Mesendoderm (in vitro differentiated cells): ENCODE results near the gene ATF3.
A peak's percentile ranks its signal among the peaks of the same experiment; 100 is the strongest.

Source experiments
- DNase-seq: peaks from one replicate; pipeline ENCODE4 v3.0.0; 2013
- H2AK5ac ChIP-seq: 2 replicates; pipeline ENCODE4 v1.6.1; 2013; ENCODE audit warnings: low read length, inconsistent platforms
- H2BK120ac ChIP-seq: 2 replicates; pipeline ENCODE4 v1.6.1; 2013; ENCODE audit warnings: low read depth, mild to moderate bottlenecking, low read length, moderate library complexity, mixed read lengths
- H2BK15ac ChIP-seq: replicated peaks from 2 replicates; pipeline ENCODE4 v1.6.1; 2013; ENCODE audit warnings: low read depth, mild to moderate bottlenecking, moderate library complexity
- H2BK5ac ChIP-seq: 2 replicates; pipeline ENCODE4 v1.6.1; 2013; ENCODE audit warnings: low read length, inconsistent platforms
- H3K18ac ChIP-seq: 2 replicates; pipeline ENCODE4 v1.6.1; 2013; ENCODE audit warnings: mild to moderate bottlenecking, low read length, mixed read lengths
- H3K23ac ChIP-seq: one replicate; pipeline ENCODE4 v1.6.1; 2013; ENCODE audit warnings: low read length
- H3K27ac ChIP-seq: 2 replicates; pipeline ENCODE4 v1.5.1; 2013; ENCODE audit warnings: low read depth, mild to moderate bottlenecking, inconsistent platforms, low read length, moderate library complexity
- H3K27me3 ChIP-seq: 2 replicates; pipeline ENCODE4 v1.6.1; 2013; ENCODE audit warnings: low read length, control low read depth, mild to moderate bottlenecking, inconsistent platforms; ENCODE audit not compliant: insufficient read depth, poor library complexity
- H3K36me3 ChIP-seq: 2 replicates; pipeline ENCODE4 v1.6.1; 2013; ENCODE audit warnings: low read length, inconsistent platforms; ENCODE audit not compliant: control insufficient read depth, insufficient read depth
- H3K4ac ChIP-seq: one replicate; pipeline ENCODE4 v1.6.1; 2013; ENCODE audit warnings: low read depth, mild to moderate bottlenecking, low read length, moderate library complexity
- H3K4me1 ChIP-seq: 2 replicates; pipeline ENCODE4 v1.6.1; 2013; ENCODE audit warnings: low read depth, low read length, inconsistent platforms; ENCODE audit not compliant: control insufficient read depth
- H3K4me2 ChIP-seq: 2 replicates; pipeline ENCODE4 v1.6.1; 2013; ENCODE audit warnings: low read length
- H3K4me3 ChIP-seq: 2 replicates; pipeline ENCODE4 v1.5.1; 2013; ENCODE audit warnings: mild to moderate bottlenecking, low read length
- H3K56ac ChIP-seq: one replicate; pipeline ENCODE4 v1.6.1; 2013; ENCODE audit warnings: low read length
- H3K79me1 ChIP-seq: 2 replicates; pipeline ENCODE4 v1.6.1; 2013; ENCODE audit warnings: low read length, inconsistent platforms
- H3K79me2 ChIP-seq: 2 replicates; pipeline ENCODE4 v1.6.1; 2013; ENCODE audit warnings: mild to moderate bottlenecking, low read length; ENCODE audit not compliant: control insufficient read depth, insufficient read depth
- H3K9ac ChIP-seq: 2 replicates; pipeline ENCODE4 v1.6.1; 2013; ENCODE audit warnings: low read length, inconsistent platforms
- H4K5ac ChIP-seq: one replicate; pipeline ENCODE4 v1.6.1; 2013; ENCODE audit warnings: low read length
- H4K8ac ChIP-seq: one replicate; pipeline ENCODE4 v1.6.1; 2013; ENCODE audit warnings: low read depth, mild to moderate bottlenecking, control low read depth, low read length, moderate library complexity
- WGBS: extraction: QIAGEN DNeasy Blood & Tissue Kit; methylation state at CpG from one replicate; pipeline ENCODE4 v1.1.7; 2013; ENCODE audit warnings: low lambda C conversion rate, missing lambda C conversion rate; ENCODE audit not compliant: insufficient coverage; ENCODE audit errors: extremely low coverage; 5-methylcytosine and 5-hydroxymethylcytosine counted together

The ATF3 gene

GRCh38 chr1:212630158-212630900, 21.8 kb downstream of the ATF3 start:
- Histone ChIP-seq H3K18ac (no peak overlapping the region), H4K8ac (no peak overlapping the region), H3K27me3 (no peaks in the 10 kb centered on the region), H4K5ac (no peak overlapping the region), H2BK15ac (no peak overlapping the region), H3K23ac (no peak overlapping the region), H2BK120ac (no peak overlapping the region), H3K27ac (no peak overlapping the region), H3K56ac (peak overlapping the region; percentile 25), H3K79me1 (no peaks in the 10 kb centered on the region), H3K4ac (no peak overlapping the region), H3K4me3 (no peak overlapping the region), H3K4me2 (no peak overlapping the region), H3K9ac (no peak overlapping the region), H2BK5ac (no peak overlapping the region), H3K79me2 (no peaks in the 10 kb centered on the region), H3K36me3 (no peaks in the 10 kb centered on the region), H3K4me1 (peaks cover 7% of the 10 kb centered on the region), H2AK5ac (no peak overlapping the region)
- WGBS = no CpG with 5 or more reads among the region's 16 CpGs
- peak; percentile 95 for DNase-seq

GRCh38 chr1:212633161-212633560, 24.6 kb downstream of the ATF3 start:
- H3K18ac ChIP-seq = no peak overlapping the region
- no peak overlapping the region for H3K4me2 ChIP-seq
- H3K4ac ChIP-seq = no peak overlapping the region
- no CpG with 5 or more reads among the region's 4 CpGs for WGBS
- no peak overlapping the region for H3K9ac ChIP-seq
- no peak overlapping the region for H2BK120ac ChIP-seq
- no peak overlapping the region for H3K23ac ChIP-seq
- no peaks in the 10 kb centered on the region for H3K79me2 ChIP-seq
- no peaks in the 10 kb centered on the region for H3K27me3 ChIP-seq
- H3K79me1 ChIP-seq = no peaks in the 10 kb centered on the region
- no peak overlapping the region for H3K4me3 ChIP-seq
- DNase-seq = no peak
- H3K56ac ChIP-seq = no peak overlapping the region
- no peak overlapping the region for H2BK15ac ChIP-seq
- no peak overlapping the region for H2BK5ac ChIP-seq
- H4K8ac ChIP-seq = no peak overlapping the region
- H3K36me3 ChIP-seq = no peaks in the 10 kb centered on the region
- no peak overlapping the region for H3K27ac ChIP-seq
- no peak overlapping the region for H2AK5ac ChIP-seq
- H4K5ac ChIP-seq = no peak overlapping the region
- peaks cover 11% of the 10 kb centered on the region for H3K4me1 ChIP-seq

GRCh38 chr1:212634252-212634651, 25.7 kb downstream of the ATF3 start:
- no peaks in the 10 kb centered on the region for H3K36me3 ChIP-seq
- DNase-seq = no peak
- no peak overlapping the region for H3K18ac ChIP-seq
- H2AK5ac ChIP-seq = no peak overlapping the region
- H3K4ac ChIP-seq = no peak overlapping the region
- no peak overlapping the region for H2BK120ac ChIP-seq
- H3K27me3 ChIP-seq = no peaks in the 10 kb centered on the region
- H3K9ac ChIP-seq = no peak overlapping the region
- no peak overlapping the region for H3K4me3 ChIP-seq
- no peak overlapping the region for H2BK5ac ChIP-seq
- no peaks in the 10 kb centered on the region for H3K79me2 ChIP-seq
- H2BK15ac ChIP-seq = no peak overlapping the region
- no peak overlapping the region for H3K4me2 ChIP-seq
- peaks cover 11% of the 10 kb centered on the region for H3K4me1 ChIP-seq
- H3K79me1 ChIP-seq = no peaks in the 10 kb centered on the region
- H4K8ac ChIP-seq = no peak overlapping the region
- H3K56ac ChIP-seq = no peak overlapping the region
- H4K5ac ChIP-seq = no peak overlapping the region
- no peak overlapping the region for H3K23ac ChIP-seq
- H3K27ac ChIP-seq = no peak overlapping the region
- no CpG with 5 or more reads among the region's 2 CpGs for WGBS

- no CpG with 5 or more reads among the region's 1 CpG for WGBS
- Histone ChIP-seq H3K27me3 (no peaks in the 10 kb centered on the region), H3K9ac (no peak overlapping the region), H3K56ac (no peak overlapping the region), H3K23ac (no peak overlapping the region), H3K4ac (peak overlapping the region; percentile 18), H2BK5ac (no peak overlapping the region), H3K36me3 (no peaks in the 10 kb centered on the region), H3K27ac (peak overlapping the region; percentile 29), H3K4me2 (no peak overlapping the region), H3K79me1 (no peaks in the 10 kb centered on the region), H3K4me3 (no peak overlapping the region), H3K4me1 (peaks cover 11% of the 10 kb centered on the region), H3K79me2 (no peaks in the 10 kb centered on the region), H2BK15ac (no peak overlapping the region), H2AK5ac (no peak overlapping the region), H2BK120ac (no peak overlapping the region), H4K5ac (no peak overlapping the region), H3K18ac (no peak overlapping the region), H4K8ac (no peak overlapping the region)
- no peak for DNase-seq
Measured at GRCh38 chr1:212635141-212635631, 26.6 kb downstream of the ATF3 start.

- H3K9ac ChIP-seq = no peak overlapping the region
- no peak overlapping the region for H4K8ac ChIP-seq
- H3K79me2 ChIP-seq = no peaks in the 10 kb centered on the region
- H3K4me2 ChIP-seq = no peak overlapping the region
- H3K4me1 ChIP-seq = peaks cover 6% of the 10 kb centered on the region
- no peak overlapping the region for H3K56ac ChIP-seq
- no peak overlapping the region for H4K5ac ChIP-seq
- WGBS = no CpG with 5 or more reads among the region's 5 CpGs
- no peak overlapping the region for H2AK5ac ChIP-seq
- H2BK120ac ChIP-seq = no peak overlapping the region
- H3K23ac ChIP-seq = no peak overlapping the region
- H3K79me1 ChIP-seq = no peaks in the 10 kb centered on the region
- H2BK5ac ChIP-seq = no peak overlapping the region
- no peak for DNase-seq
- no peaks in the 10 kb centered on the region for H3K36me3 ChIP-seq
- H3K18ac ChIP-seq = no peak overlapping the region
- H3K27me3 ChIP-seq = no peaks in the 10 kb centered on the region
- H3K4me3 ChIP-seq = no peak overlapping the region
- no peak overlapping the region for H3K27ac ChIP-seq
- no peak overlapping the region for H2BK15ac ChIP-seq
- no peak overlapping the region for H3K4ac ChIP-seq
Measured at GRCh38 chr1:212637902-212638301, 29.3 kb downstream of the ATF3 start.
